ENCODE results near the gene LRMDA.

The LRMDA gene

DNA sequence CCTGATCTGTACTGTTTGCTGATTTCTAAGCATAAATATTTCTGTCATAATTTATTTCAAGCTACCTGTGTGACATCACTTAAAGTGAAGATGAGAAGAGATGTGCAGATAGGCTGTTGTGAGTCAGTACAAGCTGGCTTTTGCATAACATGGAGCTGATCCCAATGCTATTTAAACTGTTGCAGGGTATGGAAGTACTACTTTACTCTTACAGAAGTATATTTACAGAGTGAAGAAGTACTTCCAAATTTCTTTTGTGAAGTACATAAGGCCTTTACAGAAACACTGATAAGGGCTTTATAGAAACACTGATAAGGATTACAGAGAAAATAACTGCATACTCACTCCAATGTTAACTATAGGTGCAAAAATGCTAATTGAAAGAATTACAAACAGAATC lies 911.6 kb downstream of the LRMDA start:
- Histone ChIP-seq H3K27me3 (ENCODE audit: low read depth, low read length) (no peaks in the 10 kb centered on the region), H4K20me1 (ENCODE audit: insufficient read depth, low read length) (no peaks in the 10 kb centered on the region), H3K4me2 (ENCODE audit: low read length) (no peak overlapping the region), H3K9me3 (ENCODE audit: insufficient read depth, low read length) (no peaks in the 10 kb centered on the region), H3K4me1 (ENCODE audit: low read length) (no peaks in the 10 kb centered on the region), H3K4me3 (ENCODE audit: low read length) (no peak overlapping the region), H3K79me2 (ENCODE audit: low read length) (no peaks in the 10 kb centered on the region), H3K36me3 (replicated peaks; ENCODE audit: low read depth, low read length) (no peaks in the 10 kb centered on the region), H3K27ac (ENCODE audit: low read length) (no peak overlapping the region), H3K9ac (ENCODE audit: low read length) (no peak overlapping the region), H2AFZ (ENCODE audit: low read depth, low read length) (no peak overlapping the region)
- no peak for TF ChIP-seq EZH2phosphoT487 (IDR thresholded peaks at IDR 0.05; ENCODE audit: low read depth)
- TF ChIP-seq, protein P1, sequence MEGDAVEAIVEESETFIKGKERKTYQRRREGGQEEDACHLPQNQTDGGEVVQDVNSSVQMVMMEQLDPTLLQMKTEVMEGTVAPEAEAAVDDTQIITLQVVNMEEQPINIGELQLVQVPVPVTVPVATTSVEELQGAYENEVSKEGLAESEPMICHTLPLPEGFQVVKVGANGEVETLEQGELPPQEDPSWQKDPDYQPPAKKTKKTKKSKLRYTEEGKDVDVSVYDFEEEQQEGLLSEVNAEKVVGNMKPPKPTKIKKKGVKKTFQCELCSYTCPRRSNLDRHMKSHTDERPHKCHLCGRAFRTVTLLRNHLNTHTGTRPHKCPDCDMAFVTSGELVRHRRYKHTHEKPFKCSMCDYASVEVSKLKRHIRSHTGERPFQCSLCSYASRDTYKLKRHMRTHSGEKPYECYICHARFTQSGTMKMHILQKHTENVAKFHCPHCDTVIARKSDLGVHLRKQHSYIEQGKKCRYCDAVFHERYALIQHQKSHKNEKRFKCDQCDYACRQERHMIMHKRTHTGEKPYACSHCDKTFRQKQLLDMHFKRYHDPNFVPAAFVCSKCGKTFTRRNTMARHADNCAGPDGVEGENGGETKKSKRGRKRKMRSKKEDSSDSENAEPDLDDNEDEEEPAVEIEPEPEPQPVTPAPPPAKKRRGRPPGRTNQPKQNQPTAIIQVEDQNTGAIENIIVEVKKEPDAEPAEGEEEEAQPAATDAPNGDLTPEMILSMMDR (IDR thresholded peaks at IDR 0.05; ENCODE audit: low read depth, low read length), result no peak

DNA sequence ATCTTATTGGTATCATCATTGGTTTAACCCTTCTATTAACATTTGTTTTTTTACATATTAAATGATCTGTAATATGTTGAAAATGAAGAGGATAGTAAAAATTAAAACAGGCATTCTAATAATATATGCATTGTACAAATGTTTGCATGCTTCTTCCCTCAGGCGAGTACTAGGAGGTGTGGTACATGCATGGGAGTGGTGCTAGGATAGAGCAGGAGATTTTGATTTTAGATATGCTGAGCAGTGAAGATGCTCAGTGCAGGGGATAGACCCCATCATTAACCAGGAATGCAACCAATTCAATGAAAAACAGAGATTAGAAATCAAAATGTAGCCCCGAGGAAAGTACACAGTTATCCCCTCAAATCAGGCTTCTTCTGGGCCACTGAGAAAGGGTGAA lies 916.4 kb downstream of the LRMDA start:
- Histone ChIP-seq H2AFZ (ENCODE audit: low read depth, low read length) (no peak overlapping the region), H3K9me3 (ENCODE audit: insufficient read depth, low read length) (no peaks in the 10 kb centered on the region), H3K4me3 (ENCODE audit: low read length) (no peak overlapping the region), H3K4me1 (ENCODE audit: low read length) (no peaks in the 10 kb centered on the region), H3K27me3 (ENCODE audit: low read depth, low read length) (no peaks in the 10 kb centered on the region), H3K36me3 (replicated peaks; ENCODE audit: low read depth, low read length) (no peaks in the 10 kb centered on the region), H3K27ac (ENCODE audit: low read length) (no peak overlapping the region), H3K79me2 (ENCODE audit: low read length) (no peaks in the 10 kb centered on the region), H4K20me1 (ENCODE audit: insufficient read depth, low read length) (no peaks in the 10 kb centered on the region), H3K9ac (ENCODE audit: low read length) (no peak overlapping the region), H3K4me2 (ENCODE audit: low read length) (no peak overlapping the region)
- TF ChIP-seq, protein P1 (IDR thresholded peaks at IDR 0.05; ENCODE audit: low read depth, low read length), result no peak
- TF ChIP-seq EZH2phosphoT487 (IDR thresholded peaks at IDR 0.05; ENCODE audit: low read depth), result no peak

DNA sequence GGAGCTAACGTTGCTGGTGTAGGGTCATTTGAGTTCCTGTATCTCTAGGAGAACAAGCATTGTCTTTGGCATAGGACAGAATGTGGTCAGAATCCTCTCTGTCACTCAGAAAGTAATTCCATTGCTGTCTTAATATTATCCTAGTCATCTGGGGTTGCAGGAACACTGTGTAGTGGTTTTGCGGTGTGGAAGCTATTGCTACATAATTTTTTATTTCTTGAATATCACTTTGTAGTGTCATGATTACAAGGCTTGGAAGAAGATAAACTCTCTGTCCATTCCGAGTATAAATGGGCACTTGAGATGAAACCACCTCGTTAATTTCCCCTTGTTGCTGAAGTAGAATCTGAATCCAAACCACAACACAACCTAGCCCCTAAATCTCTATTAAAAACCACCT lies 919.2 kb downstream of the LRMDA start:
- Histone ChIP-seq H3K27ac (ENCODE audit: low read length) (no peak overlapping the region), H3K36me3 (replicated peaks; ENCODE audit: low read depth, low read length) (no peaks in the 10 kb centered on the region), H3K4me1 (ENCODE audit: low read length) (no peaks in the 10 kb centered on the region), H2AFZ (ENCODE audit: low read depth, low read length) (no peak overlapping the region), H3K27me3 (ENCODE audit: low read depth, low read length) (no peaks in the 10 kb centered on the region), H4K20me1 (ENCODE audit: insufficient read depth, low read length) (no peaks in the 10 kb centered on the region), H3K4me2 (ENCODE audit: low read length) (no peak overlapping the region), H3K79me2 (ENCODE audit: low read length) (no peaks in the 10 kb centered on the region), H3K4me3 (ENCODE audit: low read length) (no peak overlapping the region), H3K9me3 (ENCODE audit: insufficient read depth, low read length) (no peaks in the 10 kb centered on the region), H3K9ac (ENCODE audit: low read length) (no peak overlapping the region)
- no peak for TF ChIP-seq EZH2phosphoT487 (IDR thresholded peaks at IDR 0.05; ENCODE audit: low read depth)
- TF ChIP-seq, protein P1 (IDR thresholded peaks at IDR 0.05; ENCODE audit: low read depth, low read length), result no peak

DNA sequence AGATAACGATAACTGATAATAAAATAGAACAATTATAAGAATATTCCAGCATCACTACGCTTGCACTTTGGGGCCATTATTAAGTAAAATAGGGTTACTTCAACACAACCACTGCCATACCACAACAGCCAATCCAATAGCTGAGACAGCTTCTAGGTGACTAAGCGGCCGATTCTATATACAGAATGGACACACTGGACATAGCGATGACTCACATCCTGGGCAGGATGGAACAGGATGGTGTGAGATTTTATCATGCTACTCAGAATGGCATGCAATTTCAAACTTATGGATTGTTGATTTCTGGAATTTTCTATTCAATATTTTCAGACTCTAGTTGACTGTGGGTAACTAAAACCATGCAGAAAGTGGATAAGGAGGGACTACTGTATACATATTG lies 920.9 kb downstream of the LRMDA start:
- TF ChIP-seq, protein P1 (IDR thresholded peaks at IDR 0.05; ENCODE audit: low read depth, low read length), result no peak
- no peak for TF ChIP-seq EZH2phosphoT487 (IDR thresholded peaks at IDR 0.05; ENCODE audit: low read depth)
- Histone ChIP-seq H3K4me1 (ENCODE audit: low read length) (no peaks in the 10 kb centered on the region), H3K9ac (ENCODE audit: low read length) (no peak overlapping the region), H2AFZ (ENCODE audit: low read depth, low read length) (no peak overlapping the region), H3K79me2 (ENCODE audit: low read length) (no peaks in the 10 kb centered on the region), H3K27ac (ENCODE audit: low read length) (no peak overlapping the region), H3K4me2 (ENCODE audit: low read length) (no peak overlapping the region), H3K36me3 (replicated peaks; ENCODE audit: low read depth, low read length) (no peaks in the 10 kb centered on the region), H3K4me3 (ENCODE audit: low read length) (no peak overlapping the region), H3K9me3 (ENCODE audit: insufficient read depth, low read length) (no peaks in the 10 kb centered on the region), H3K27me3 (ENCODE audit: low read depth, low read length) (no peaks in the 10 kb centered on the region), H4K20me1 (ENCODE audit: insufficient read depth, low read length) (no peaks in the 10 kb centered on the region)

All from OCI-LY3 (cell line).